ENCODE results near the gene EIF2D. TPM values are rescaled to one million over a fixed set of nuclear protein-coding genes. Genes with fewer than 3 reads are reported as not detected.

EIF2D gene
- total RNA-seq, 1 donor from 2014 or later: 45.7 TPM

- Mint-ChIP-seq H3K4me1 (ENCODE audit: unreplicated experiment) (no peaks in the 10 kb centered on the region), H3K4me3 (no peak overlapping the region), H3K36me3 (peaks cover under 1% of the 10 kb centered on the region), H3K27me3 (peaks cover 5% of the 10 kb centered on the region), H3K9me3 (no peaks in the 10 kb centered on the region), H3K27ac (no peak overlapping the region)
- no peak for DNase-seq (ENCODE audit: extremely low spot score, unreplicated experiment)
- no peak for TF ChIP-seq CTCF (conservative IDR thresholded peaks at IDR 0.05)
These were observed 40.0 kb upstream of the EIF2D start for GRCh38 chr1:206651958-206652890.

GRCh38 chr1:206651014-206651413 is 38.7 kb upstream of the EIF2D start:
- Mint-ChIP-seq H3K4me3 (no peak overlapping the region), H3K4me1 (ENCODE audit: unreplicated experiment) (no peaks in the 10 kb centered on the region), H3K27ac (no peak overlapping the region), H3K36me3 (peaks cover 6% of the 10 kb centered on the region), H3K9me3 (no peaks in the 10 kb centered on the region), H3K27me3 (no peaks in the 10 kb centered on the region)
- no peak for TF ChIP-seq CTCF (conservative IDR thresholded peaks at IDR 0.05)
- DNase-seq (ENCODE audit: extremely low spot score, unreplicated experiment): no peak

GRCh38 chr1:206649261-206649921 is 37.1 kb upstream of the EIF2D start:
- Mint-ChIP-seq H3K27ac (no peak overlapping the region), H3K4me1 (ENCODE audit: unreplicated experiment) (no peaks in the 10 kb centered on the region), H3K36me3 (peaks cover 6% of the 10 kb centered on the region), H3K9me3 (no peaks in the 10 kb centered on the region), H3K4me3 (no peak overlapping the region), H3K27me3 (no peaks in the 10 kb centered on the region)
- TF ChIP-seq CTCF (conservative IDR thresholded peaks at IDR 0.05): no peak
- DNase-seq (ENCODE audit: extremely low spot score, unreplicated experiment): no peak

GRCh38 chr1:206647224-206647623 is 35.0 kb upstream of the EIF2D start:
- no peaks in the 10 kb centered on the region for H3K27me3 Mint-ChIP-seq
- H3K27ac Mint-ChIP-seq: no peak overlapping the region
- H3K4me1 Mint-ChIP-seq (ENCODE audit: unreplicated experiment): no peaks in the 10 kb centered on the region
- H3K4me3 Mint-ChIP-seq: no peak overlapping the region
- DNase-seq (ENCODE audit: extremely low spot score, unreplicated experiment): no peak
- peaks cover 6% of the 10 kb centered on the region for H3K36me3 Mint-ChIP-seq
- TF ChIP-seq CTCF (conservative IDR thresholded peaks at IDR 0.05): no peak
- no peaks in the 10 kb centered on the region for H3K9me3 Mint-ChIP-seq

- Mint-ChIP-seq H3K27ac (no peak overlapping the region), H3K4me3 (no peak overlapping the region), H3K9me3 (no peaks in the 10 kb centered on the region), H3K4me1 (ENCODE audit: unreplicated experiment) (no peaks in the 10 kb centered on the region), H3K27me3 (no peaks in the 10 kb centered on the region), H3K36me3 (peaks cover 6% of the 10 kb centered on the region)
- TF ChIP-seq CTCF (conservative IDR thresholded peaks at IDR 0.05): no peak
- DNase-seq (ENCODE audit: extremely low spot score, unreplicated experiment): no peak
These were observed 34.2 kb upstream of the EIF2D start for GRCh38 chr1:206646504-206646903.

All from type B pancreatic cell (in vitro differentiated cells).